Activated CD4-positive, CD25-positive, alpha-beta regulatory T cell treated with anti-CD3 and anti-CD28 coated beads, Interleukin-2, amount 50 U/mL, for 16 hours (primary cell): ENCODE data around the gene TNFRSF25.

Experiments used
- DNase-seq: peaks from one replicate; pipeline ENCODE4 v3.0.0-alpha.2; 2020; ENCODE audit warnings: low read depth, low spot score

The TNFRSF25 gene

DNA sequence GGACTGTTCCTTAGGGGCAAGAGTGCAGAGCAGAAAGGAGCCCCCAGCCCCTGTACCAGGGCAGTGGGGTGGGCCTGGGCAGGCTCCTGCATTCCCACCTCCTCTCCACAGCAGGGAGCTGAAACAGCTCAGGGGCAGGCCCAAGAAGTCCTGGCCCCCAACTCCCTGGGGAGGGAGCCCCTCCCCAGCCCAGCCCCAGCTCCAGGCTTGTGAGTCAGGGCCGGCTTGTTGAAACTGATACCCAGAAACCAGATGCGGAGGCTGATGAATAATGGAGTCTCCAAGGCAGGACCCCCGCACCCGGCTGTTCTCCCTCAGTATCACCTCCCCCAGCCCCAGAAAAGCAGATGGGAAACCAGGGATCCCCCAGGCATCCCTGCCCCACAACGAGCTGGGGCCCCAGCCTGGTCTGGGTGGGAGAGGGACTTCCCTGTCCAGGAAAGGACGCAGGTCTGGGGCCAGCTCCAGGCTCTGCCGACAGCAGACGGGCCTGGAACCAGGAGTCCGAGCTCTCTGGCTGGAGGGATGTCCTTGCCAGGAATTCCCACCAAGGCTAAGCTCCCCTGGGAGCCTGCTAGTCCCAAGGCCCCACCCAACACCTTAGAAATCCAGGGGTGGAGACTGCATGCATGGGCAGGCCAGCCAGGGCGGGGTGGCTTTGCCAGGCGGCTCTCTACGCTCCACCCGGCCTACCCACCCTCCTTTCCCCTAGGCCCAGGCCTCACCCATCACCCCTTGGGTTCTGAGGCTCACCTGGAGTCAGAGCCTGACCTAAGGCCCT, 22.8 kb upstream of the TNFRSF25 start:
- no peak for DNase-seq

DNA sequence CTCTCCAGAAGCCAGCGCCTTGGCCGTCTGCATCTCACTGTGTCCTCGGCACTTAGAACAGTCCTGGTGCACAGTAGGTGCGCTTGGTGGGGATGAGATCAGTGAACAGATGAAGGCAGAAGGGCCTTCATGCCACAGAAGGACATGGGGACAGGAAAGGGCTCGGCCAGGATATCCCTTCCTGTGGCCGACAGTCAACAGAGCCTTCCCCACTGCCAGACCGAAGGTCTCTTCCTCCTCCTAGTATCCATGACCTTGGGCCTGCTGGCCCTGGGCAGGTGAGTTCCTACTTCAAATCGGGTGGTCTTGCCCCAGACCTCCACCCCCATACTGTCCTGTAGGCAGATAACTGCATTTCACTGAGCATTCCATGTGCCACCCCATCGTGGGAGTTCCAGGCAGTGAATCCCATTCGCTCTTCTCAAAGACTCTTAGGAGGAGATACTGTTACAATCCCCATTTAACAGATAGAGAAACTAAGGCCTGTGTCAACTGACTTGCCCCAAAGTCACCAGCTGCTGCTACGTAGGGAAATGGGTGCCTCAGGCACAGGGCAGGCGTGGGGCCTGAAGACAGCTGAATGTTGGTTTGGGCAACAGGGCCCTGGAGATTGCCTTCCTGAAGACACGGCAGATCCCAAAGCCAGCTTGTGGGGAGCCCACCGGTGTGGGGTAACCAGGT, 22.0 kb upstream of the TNFRSF25 start:
- DNase-seq: no peak

DNA sequence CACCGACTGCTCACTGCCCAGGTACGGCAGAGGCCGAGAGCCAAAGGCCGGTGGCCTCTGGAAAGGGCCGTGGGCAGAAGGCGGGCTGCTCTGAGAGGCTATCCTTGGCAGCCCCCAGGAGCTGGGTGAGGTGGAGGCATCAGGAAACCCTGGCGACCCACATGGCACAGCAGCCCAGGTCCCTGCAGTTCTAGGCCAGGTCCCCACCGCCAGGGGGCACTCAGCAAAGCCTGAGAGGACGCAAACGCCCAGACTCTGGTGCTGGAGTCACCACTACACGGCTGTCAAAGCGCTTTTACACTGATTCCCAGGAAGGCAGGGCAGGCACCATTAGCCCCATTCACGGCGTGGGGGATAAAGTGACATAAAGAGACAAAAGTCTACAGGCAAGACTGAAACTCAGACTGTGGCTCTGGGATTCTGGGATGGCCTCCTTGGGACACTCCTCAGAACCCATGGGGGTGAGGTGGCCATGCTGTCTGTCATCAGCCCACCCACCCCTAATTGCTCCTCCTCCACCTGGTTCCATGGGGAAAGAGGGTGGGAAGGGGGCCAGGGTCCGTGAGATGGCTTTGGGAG, 20.5 kb upstream of the TNFRSF25 start:
- peak; percentile 76 for DNase-seq

DNA sequence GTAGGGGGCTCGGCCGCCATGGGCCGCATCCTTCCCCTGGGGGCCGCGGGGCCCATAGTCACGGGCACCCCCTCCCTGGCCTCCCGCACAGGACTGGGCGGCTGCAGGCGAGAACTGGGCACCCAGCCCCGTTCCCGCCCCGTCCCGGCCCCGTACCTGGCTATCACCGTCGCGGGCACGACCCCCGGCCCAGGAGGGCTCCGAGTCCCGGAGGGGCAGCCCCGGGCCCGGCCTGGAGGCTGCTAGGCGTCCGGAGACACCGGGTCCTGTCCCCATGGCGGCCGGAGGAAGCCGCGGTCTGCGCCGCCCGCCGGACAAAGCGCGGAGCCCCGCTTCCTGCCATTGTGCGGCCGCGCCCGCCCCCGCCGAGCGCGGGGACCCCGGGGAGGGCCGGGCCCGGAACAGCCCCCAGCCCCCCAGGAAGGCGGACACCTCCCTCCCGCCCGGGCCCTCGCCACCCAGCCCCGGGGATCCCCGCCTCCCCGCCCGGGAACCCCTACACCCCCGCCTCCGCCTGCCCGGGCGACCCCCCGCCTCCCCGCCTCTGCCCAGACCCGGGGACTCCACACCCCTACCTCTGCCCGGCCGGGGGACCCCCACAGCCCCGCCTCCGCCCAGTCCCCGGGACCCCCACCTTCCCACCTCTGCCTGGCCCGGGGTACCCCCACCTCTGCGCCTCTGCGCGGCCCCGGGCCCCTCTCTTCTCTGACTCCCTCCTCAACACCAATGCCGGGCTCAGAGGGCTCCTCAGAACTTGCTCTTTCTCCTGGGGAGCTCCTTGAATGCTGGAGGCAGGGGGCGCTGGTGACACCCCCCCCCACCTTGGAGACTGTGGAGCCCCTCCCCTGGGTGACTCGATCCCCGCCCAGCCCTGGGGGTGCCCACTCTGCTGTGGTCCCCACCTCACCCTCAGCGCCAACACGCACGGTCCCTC, 19.5 kb upstream of the TNFRSF25 start:
- no peak for DNase-seq

DNA sequence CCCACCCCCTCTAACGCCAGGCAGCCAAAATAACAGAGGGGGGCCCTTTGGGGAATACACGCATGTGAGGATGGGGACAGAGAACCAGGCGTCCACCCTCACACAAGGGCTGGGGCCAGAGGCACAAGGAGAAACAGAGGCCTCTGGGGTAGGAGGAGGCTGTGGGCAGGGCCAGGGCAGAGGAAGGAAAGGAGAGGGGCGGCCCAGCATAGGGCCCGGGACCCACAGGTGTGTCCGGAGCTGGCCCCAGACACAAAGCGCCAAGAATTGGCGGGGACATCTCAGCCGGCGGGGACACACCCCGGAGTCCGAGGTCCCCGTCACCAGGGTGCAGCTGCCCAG, 18.8 kb upstream of the TNFRSF25 start:
- DNase-seq: no peak

DNA sequence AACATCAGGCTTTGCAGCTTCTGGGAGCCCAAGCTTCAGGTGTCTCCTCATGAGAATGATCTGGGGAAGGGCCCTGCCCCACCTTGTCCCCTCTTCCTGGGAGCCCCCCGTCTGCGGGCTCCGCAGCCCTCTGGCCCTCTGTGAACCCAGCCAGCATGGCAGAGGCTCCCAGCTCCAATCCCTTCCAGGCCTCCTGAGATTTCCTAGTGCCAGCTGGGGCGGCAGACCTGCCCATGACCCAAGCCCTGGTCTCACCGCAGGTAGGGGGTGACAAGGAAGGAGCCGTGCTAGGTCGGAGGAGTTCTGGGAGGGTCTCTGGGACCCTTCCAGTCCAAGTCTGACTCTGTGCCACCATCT, 17.8 kb upstream of the TNFRSF25 start:
- DNase-seq: no peak

DNA sequence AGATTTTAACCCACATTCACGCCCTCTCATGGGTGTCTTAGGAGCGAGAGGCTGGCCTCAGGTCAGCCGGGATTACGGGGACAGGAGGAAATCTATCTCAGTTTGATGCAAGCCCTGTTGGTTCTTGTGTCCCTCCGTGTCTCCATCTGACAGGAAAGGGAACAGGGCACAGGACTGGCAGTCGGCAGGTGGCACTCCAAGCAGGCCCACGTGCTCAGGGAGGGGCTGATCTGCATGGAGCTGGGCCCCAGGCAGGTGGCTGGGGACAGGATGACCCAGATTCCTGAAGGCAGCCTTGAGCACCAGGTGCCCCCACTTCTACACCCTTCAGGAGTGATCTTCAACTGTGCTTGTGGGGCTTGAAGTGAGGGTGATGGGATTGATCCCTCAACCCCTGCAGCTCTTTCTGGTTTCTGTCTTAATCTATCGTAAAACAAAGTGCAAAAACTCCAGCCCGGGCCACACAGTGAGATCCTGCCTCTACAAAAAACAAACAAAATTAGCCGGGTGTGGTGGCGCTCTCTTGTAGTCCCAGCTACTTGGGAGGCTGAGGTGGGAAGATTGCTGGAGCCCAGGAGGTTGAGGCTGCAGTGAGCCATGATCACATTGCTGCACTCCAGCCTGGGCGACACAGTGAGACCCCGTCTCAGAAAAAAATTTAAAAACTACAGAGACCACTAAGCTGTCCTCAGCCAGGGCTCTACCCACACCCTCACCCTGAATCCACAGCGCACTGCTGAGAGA, 17.2 kb upstream of the TNFRSF25 start:
- no peak for DNase-seq

DNA sequence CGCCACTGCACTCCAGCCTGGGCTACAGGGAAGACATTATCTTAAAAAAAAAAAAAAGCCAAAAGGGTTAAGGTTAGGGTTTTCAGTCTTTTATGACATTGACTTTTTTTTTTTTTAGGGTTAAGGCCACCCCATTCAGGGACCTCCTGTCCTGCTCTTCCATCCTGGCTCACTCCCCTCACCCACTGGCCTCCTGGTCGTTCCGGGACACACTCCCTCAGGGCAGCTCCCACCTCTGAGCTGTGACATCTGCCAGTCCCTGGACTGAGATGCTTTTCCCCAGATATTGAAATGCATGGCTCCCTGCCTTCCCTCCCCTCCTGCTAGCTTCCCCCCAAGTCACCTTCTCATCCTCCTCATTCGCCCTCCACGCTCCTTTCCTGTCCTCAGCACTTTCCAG, 15.8 kb upstream of the TNFRSF25 start:
- no peak for DNase-seq

DNA sequence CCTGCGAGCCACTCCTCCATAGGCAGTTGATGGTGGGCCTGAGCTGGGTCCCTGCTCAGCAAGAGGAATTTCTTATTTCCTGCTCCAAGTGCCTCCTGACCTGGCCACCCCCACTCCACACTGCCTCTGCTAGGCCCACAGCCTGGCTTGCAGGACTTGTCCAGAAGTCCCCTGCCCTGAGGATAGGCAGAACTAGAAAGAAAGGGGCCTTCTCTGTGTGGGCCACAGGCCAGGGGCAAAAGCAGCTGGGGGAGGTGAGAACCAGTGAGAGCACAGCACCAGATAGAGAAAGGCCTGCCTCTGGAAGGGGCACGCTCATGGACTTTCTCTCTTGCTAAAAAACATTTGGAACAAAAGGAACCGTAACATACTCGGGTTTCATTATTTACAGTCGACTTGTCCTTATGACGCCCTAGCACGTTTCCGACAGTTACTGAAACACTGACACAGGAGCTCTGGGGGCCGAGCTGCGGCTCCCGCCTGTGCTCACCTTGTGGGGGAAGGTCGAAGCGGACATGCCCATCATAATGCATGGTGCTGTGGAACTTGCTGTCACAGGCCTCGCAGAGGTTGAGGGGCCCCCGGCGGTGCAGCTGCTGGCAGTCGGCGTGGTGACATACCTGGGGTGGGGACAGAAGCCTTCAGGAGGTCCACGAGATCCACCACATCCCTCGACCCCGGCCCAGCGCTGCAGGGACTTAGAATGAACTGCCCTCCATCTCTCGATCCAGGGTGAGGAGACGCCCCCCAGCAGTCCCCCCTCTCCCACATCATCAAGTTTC, 11.3 kb upstream of the TNFRSF25 start:
- no peak for DNase-seq

DNA sequence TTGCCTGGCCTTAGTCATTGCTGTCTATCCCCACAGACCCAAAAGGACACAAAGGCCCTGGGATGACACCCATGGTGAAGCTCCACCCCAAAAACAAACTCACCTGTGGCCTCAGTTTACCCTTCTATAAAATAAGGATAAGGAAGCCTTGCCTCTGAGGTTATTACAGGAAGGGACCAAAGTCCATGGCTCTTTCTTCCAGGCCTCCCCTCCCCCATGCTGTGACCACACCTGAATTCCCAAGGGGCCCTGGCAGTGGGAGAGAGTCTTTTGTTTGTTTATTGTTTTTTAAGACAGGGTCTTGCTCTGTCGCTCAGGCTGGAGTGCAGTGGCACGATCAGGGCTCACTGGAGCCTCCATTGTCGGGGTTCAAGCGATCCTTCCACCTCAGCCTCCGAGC, 10.5 kb upstream of the TNFRSF25 start:
- no peak for DNase-seq

DNA sequence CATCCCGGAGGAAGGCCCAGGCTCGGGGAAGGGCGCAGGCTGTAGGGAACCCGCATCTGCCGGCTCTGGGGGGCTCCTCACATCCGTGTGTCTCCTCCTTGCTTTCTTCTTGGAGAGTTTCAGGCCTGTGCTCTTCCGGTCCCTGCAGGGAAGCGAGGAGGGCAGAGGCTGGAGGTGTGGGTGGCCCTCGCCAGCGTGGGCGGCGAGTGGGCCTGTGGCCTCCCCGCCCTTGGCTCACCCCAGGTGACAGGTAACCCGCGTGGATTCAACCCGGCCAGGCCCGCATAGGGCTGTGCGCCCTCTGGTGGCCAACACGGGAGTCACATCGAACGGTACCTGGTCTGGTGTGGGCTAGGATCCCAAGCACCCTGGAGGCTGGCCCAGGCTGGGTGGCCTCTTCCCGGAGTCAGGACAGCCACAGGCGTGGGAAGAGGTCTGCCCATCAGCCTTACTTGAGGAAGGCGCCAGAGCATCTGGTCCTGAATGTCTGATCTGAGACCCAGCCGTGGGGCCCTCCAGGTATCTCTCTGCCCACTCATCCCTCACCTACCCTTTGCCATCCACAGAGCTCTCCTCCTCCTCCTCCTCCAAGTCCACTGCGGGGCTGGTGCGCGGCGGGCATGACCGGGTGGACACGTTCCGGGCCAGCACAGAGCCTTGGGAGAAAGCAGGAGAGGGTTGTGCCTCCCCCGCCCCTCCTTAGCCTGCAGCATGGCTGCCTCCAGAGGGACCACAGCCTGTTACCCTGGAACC, 9.6 kb upstream of the TNFRSF25 start:
- DNase-seq: peak; percentile 77

DNA sequence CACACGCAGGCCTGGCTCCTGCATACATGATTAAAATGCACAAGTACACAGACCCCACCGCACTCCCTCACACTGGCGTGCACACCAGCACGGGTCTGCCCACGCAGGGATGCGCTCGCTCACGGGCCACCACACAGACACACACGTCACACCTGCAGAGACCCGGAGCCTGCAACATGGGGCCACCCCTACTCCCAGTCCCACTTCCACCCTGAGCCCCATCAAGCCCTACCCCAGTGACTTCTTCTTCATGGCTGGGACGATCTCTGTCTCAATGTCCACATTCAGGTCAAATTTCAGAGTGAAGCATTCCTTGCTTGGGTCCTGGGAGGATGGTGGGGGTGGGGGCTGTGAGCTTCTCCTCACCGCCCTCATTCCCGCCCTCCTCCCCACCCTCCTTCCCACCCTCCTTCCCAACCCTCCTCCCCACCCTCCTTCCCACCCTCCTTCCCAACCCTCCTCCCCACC, 8.9 kb upstream of the TNFRSF25 start:
- DNase-seq: no peak

DNA sequence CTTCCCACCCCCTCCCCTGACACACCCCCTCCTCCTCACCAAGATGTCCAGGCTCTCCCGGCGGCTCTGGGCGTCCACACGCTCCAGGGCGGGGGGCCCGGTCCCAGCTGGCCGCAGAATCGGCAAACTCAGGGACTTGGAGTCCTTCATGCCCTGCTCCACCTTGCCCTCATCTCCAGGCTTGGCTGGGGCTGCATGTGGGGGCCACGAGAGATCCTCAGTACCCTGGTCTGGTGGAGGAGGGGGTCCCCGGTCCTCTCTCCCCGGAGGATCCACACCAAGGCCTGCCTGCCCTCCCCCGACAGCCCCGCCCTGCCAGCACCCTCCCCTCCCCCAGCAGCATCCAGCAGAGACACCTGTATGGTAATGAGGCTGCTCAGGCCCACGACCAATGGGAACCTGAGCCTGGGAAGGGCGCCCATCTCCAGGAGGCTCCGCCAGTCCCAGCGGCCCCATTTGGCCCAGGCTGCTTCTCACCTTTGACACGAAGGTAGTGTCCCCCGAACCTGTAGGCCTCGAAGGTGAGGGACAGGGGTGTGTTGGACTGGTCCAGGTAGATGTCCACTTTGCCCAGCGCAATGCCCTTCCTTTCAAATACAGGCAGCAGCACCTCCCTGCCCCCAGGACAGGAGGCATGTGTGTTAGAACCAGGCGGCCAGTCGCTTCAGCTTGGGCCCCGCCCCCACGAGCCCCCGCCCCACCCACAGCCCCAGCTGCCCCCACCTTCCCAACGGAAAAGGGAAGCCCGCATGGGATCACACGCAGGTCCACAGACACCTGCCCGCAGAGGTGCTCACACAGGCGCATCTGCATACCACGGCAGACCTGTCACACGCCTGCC, 8.2 kb upstream of the TNFRSF25 start:
- DNase-seq: no peak

DNA sequence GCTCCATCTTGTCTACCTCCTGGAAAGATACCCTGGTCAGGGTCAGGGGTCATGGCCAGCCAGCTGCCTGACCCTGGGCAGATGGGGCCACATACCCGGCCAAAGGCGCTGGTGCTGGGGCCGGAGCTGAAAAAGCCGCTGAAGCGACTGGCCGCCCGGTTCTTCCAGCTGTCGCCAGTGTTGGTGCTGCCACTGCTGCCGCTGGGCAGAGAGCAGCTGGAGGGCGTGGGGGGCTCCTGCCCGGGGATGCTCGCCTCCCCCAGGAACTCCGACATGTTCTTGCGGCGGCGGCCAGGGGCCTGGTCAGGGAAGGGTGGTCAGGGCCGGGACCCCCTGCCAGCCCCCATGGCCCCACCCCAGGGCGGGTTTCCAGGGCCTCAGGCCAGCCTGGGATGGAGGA, 7.2 kb upstream of the TNFRSF25 start:
- DNase-seq: no peak

DNA sequence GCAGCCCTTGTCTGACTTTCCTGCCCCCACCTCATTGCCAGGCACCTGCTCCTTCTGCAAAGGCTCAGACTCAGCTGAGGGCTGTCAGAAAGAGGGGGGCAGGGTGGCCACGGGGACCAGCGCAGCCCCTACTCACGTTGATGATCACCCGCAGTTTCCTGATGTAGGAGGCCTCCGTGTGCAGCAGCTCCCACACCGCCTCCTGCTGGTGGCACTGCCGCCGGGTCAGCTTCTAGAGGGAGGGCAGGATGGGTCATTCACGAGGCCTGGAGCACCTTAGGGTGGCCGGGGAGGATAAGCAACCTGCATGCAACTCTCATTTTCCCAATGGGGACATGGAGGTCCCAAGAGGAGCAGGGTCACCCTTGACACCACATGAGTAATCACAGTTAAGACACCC, 6.4 kb upstream of the TNFRSF25 start:
- DNase-seq: no peak

DNA sequence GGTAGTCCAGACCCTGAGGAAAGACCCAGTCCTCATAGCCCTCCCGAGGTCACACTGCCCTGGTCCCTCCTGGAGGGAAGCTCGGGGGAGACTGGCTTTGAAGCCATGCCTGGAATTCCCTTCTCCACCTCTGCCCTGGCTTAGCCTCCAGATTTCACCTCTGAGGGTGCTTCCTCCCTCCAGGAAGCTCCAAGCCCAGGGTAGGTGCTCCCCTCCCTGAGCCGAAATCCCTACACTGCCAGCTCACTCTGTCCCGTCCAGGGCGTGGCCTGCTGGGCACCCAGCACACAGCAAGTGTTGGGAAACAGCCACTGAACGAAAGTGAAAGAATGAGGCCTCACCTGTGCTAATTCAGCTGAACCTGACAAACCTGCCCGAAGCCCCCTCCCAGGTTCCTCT, 6.0 kb upstream of the TNFRSF25 start:
- no peak for DNase-seq

DNA sequence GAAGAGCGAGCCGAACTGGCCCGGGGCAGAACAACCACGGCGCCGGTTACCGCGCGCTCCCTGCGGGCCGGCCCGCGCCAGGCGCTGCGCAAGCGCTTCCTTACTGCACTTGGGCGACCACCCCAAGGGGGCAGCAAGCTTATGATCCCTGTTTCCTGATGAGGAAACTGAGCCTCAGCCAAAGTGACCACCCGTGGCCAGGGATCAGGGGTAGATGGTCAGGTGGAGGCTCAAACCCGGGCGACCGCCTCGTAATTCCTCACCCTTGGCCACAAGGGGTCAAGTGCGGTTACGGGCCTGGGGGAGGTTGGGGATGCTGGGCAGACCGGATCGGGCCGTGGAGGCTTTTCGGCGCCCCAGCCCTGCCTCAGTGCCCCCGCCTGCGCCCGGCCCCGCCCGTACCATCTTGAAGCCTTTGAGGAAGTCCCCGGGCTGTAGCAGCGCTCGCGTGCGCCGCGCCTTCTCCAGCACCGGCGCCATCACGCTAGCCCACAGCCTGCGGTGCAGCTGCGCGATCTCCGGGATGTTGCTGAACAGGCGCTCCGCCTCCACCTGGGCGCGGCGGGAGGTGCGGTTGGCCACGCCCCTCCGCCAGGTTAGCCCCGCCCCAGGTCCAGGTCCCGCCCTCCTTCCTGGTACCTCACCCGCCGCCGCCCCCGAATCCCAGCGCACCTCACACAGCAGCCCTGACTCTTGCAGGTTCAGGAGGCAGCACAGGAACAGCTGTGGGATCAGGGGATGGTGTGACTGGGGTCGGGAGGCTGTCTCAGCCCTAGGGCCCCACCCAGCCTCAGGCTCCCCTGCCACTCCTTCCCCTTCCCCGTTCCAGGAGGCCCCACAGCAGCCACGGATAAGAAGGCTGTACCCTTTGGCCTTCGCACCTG, 5.4 kb upstream of the TNFRSF25 start:
- no peak for DNase-seq
